Colon (tissue), 2 donors: Measurements from ENCODE around the gene ZFR.
"Not testable (repeated sequence)": the region's sequence is repeated elsewhere in the genome, so short reads cannot be mapped to it uniquely, and the experiment has no call there.

ENCODE experiments used
- FAIRE-seq: peaks from 2 replicates; lab custom pipeline; 2012; peaks lifted over from hg19 to GRCh38; lab: Jason Lieb, UNC
- donor health status: control.
- donor health status: control.

Gene ZFR

GRCh38 chr5:32357658-32358057 is 86.9 kb downstream of the ZFR start:
- no peak for FAIRE-seq

GRCh38 chr5:32355686-32356085 is 88.9 kb downstream of the ZFR start:
- FAIRE-seq: no peak

- no peak for FAIRE-seq
Measured at GRCh38 chr5:32353420-32353819, 91.1 kb downstream of the ZFR start.

- FAIRE-seq: no peak
Measured at GRCh38 chr5:32352685-32353084, 91.9 kb downstream of the ZFR start.

GRCh38 chr5:32346869-32347268 is 97.7 kb downstream of the ZFR start:
- no peak for FAIRE-seq

- FAIRE-seq: no peak
Measured at GRCh38 chr5:32343058-32343672, 101.4 kb downstream of the ZFR start.

- FAIRE-seq: no peak
Measured at GRCh38 chr5:32342656-32343055, 101.9 kb downstream of the ZFR start.

GRCh38 chr5:32339878-32340277 is 104.7 kb downstream of the ZFR start:
- no peak for FAIRE-seq

GRCh38 chr5:32339198-32339597 is 105.3 kb downstream of the ZFR start:
- no peak for FAIRE-seq

GRCh38 chr5:32332966-32333365 is 111.6 kb downstream of the ZFR start:
- FAIRE-seq: no peak

GRCh38 chr5:32332361-32332760 is 112.2 kb downstream of the ZFR start:
- FAIRE-seq: no peak

GRCh38 chr5:32331935-32332274 is 112.6 kb downstream of the ZFR start:
- no peak for FAIRE-seq

- FAIRE-seq: no peak
Measured at GRCh38 chr5:32331217-32331934, 113.2 kb downstream of the ZFR start.

GRCh38 chr5:32330126-32330971 is 114.2 kb downstream of the ZFR start:
- FAIRE-seq: no peak

- no peak for FAIRE-seq
Measured at GRCh38 chr5:32329395-32329834, 115.1 kb downstream of the ZFR start.

GRCh38 chr5:32326216-32326772 is 118.2 kb downstream of the ZFR start:
- FAIRE-seq: no peak

- FAIRE-seq: no peak
Measured at GRCh38 chr5:32325616-32326015, 118.9 kb downstream of the ZFR start.

- no peak for FAIRE-seq
Measured at GRCh38 chr5:32325062-32325461, 119.5 kb downstream of the ZFR start.

GRCh38 chr5:32323741-32324140 is 120.8 kb downstream of the ZFR start:
- no peak for FAIRE-seq

- no peak for FAIRE-seq
Measured at GRCh38 chr5:32322882-32323281, 121.7 kb downstream of the ZFR start.

- FAIRE-seq: not testable (repeated sequence)
Measured at GRCh38 chr5:32321787-32322186, 122.8 kb downstream of the ZFR start.

- FAIRE-seq: no peak
Measured at GRCh38 chr5:32320576-32320975, 124.0 kb downstream of the ZFR start.
